GM12874 (cell line): ENCODE data around the gene SURF1.

Experiments used
- TF ChIP-seq, protein P1 (sequence below): IDR thresholded peaks from 2 replicates; pipeline ENCODE4 v1.5.1; 2011; ENCODE audit warnings: low read depth, mild to moderate bottlenecking, control low read depth, low read length, moderate library complexity; ENCODE audit not compliant: insufficient read depth

SURF1 gene

DNA sequence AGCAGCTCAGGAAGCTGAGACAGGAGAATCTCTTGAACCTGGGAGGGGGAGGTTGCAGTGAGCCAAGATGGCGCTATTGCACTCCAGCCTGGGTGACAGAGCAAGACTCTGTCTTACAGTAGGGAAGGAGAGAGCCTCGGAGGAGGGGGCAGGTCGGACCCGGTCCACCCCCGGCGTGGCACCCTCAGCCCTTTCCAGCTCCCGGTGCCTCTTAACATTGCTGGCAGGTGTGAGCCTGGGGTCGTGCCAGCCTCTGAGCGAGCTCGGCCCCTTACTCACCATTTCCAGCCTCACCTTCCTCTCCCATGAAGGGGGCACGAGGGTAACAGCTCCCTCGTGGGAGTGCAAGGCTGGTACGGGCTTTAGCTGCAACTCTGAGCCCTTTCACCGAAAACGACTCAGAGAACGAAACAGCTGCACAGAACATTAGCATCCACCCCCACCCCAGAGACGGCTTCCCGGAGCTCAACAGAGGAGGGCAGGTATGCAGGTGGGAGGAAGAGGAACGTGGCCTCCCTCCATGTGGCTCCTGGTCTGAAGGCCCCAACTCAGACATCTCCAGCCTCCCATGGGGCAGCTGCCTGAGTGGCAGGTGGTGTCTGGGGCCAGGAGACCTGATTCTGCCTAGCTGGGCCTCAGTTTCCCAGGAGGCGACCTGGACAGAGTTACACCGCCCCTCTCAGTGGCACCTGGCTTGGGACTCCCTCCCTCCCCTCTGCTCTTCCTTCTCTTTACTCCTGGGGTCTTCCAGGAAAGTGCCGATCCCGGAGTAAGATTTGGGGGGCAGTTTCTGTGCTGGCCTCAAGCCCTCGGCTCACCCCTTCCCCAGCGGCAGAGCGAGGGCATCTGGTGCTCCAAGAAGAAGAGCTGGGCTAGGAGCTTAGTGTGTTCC lies 52.8 kb downstream of the SURF1 start:
- TF ChIP-seq, protein P1, sequence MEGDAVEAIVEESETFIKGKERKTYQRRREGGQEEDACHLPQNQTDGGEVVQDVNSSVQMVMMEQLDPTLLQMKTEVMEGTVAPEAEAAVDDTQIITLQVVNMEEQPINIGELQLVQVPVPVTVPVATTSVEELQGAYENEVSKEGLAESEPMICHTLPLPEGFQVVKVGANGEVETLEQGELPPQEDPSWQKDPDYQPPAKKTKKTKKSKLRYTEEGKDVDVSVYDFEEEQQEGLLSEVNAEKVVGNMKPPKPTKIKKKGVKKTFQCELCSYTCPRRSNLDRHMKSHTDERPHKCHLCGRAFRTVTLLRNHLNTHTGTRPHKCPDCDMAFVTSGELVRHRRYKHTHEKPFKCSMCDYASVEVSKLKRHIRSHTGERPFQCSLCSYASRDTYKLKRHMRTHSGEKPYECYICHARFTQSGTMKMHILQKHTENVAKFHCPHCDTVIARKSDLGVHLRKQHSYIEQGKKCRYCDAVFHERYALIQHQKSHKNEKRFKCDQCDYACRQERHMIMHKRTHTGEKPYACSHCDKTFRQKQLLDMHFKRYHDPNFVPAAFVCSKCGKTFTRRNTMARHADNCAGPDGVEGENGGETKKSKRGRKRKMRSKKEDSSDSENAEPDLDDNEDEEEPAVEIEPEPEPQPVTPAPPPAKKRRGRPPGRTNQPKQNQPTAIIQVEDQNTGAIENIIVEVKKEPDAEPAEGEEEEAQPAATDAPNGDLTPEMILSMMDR: no peak
